ENCODE measurements around the gene TAPT1. TPM values are rescaled to one million over a fixed set of nuclear protein-coding genes. Genes with fewer than 3 reads are reported as not detected.

Gene TAPT1
- total and polyA plus RNA-seq, 9 of the 15 experiments (the other 6 are each of a cell fraction or from before 2014, with no cell fraction given), result 1.6 to 36.7 (median 20.7) TPM

- WGBS (ENCODE audit: insufficient coverage, low coverage, missing lambda C conversion rate), result 1% methylated on average over 5 of the region's 5 CpGs
These were observed 103.5 kb downstream of the TAPT1 start for GRCh38 chr4:16122784-16123183.

GRCh38 chr4:16122308-16122711 is 104.0 kb downstream of the TAPT1 start:
- no peak overlapping the region for H2AFZ ChIP-seq (ENCODE audit: low read depth, low read length)

More at GRCh38 chr4:16122784-16123183, 103.5 kb downstream of the TAPT1 start:
- H2AFZ ChIP-seq (ENCODE audit: low read depth, low read length), result no peak overlapping the region
- ChIA-PET POLR2A (no interaction called here), CTCF (ENCODE audit: low intra/inter-chr PET ratio) (no interaction called here)
- no peaks in the 10 kb centered on the region for H3K9me1 ChIP-seq (ENCODE audit: control insufficient read depth, insufficient read depth, low read length)
- H3K36me3 ChIP-seq (ENCODE audit: control insufficient read depth, insufficient read depth, low read length), result no peaks in the 10 kb centered on the region
- no peak overlapping the region for H3K4me2 ChIP-seq (ENCODE audit: insufficient read depth, low read length)
- H3K9ac ChIP-seq (ENCODE audit: insufficient read depth in 1 of 2, low read depth in 2 of 2, low read length in 2 of 2), result no peak overlapping the region
- H3K79me2 ChIP-seq (ENCODE audit: control insufficient read depth, insufficient read depth, low read length), result no peaks in the 10 kb centered on the region
- no peak for FAIRE-seq
- no peak overlapping the region for H3K27ac ChIP-seq (ENCODE audit: extremely low read depth, low read depth, low read length)
- BruUV-seq (replicated peaks), result no TSS peak
- in situ Hi-C loops (cut with MboI) (no loop called here), intact Hi-C loops (cut with micrococcal nuclease) (no loop called here)
- H3K27me3 ChIP-seq (ENCODE audit: control insufficient read depth in 2 of 2, insufficient read depth in 2 of 2, low read length in 2 of 2), result peaks cover 5 to 44% of the 10 kb centered on the region in 2 experiments; a peak in 3 of 5 replicates
- no peaks in the 10 kb centered on the region for H4K20me1 ChIP-seq (replicated peaks; ENCODE audit: control insufficient read depth, insufficient read depth, low read length)
- TF ChIP-seq ZNF780A (CRISPR knock-in tag; IDR thresholded peaks at IDR 0.05) (no peak), HDAC3 (IDR thresholded peaks at IDR 0.05; ENCODE audit: borderline replicate concordance, partially characterized antibody) (no peak), IRF2 (CRISPR knock-in tag; IDR thresholded peaks at IDR 0.05) (no peak), SMARCB1 (IDR thresholded peaks at IDR 0.05; ENCODE audit: insufficient read length, low read depth) (no peak), SIN3B (IDR thresholded peaks at IDR 0.05; ENCODE audit: low read depth) (no peak)
- no peaks in the 10 kb centered on the region for H3K9me3 ChIP-seq (replicated peaks; ENCODE audit: control insufficient read depth, insufficient read depth, low read depth, low read length)
- H3K4me3 ChIP-seq, result no peak overlapping the region
- ATAC-seq, result no peak
- DNase-seq (ENCODE audit: extremely low read depth in 1 of 4, low spot score in 3 of 4), result no peak
- H3K4me1 ChIP-seq (replicated peaks in 1 of 2; ENCODE audit: control insufficient read depth in 2 of 2, insufficient read depth in 2 of 2, low read length in 2 of 2), result no peaks in the 10 kb centered on the region

More at GRCh38 chr4:16122308-16122711, 104.0 kb downstream of the TAPT1 start:
- FAIRE-seq (no peak), ATAC-seq (no peak), DNase-seq (ENCODE audit: extremely low read depth in 1 of 4, low spot score in 3 of 4) (no peak)
- H3K4me2 ChIP-seq (ENCODE audit: insufficient read depth, low read length), result no peak overlapping the region
- 3% methylated on average over 4 of the region's 4 CpGs for WGBS (ENCODE audit: insufficient coverage, low coverage, missing lambda C conversion rate)
- H3K9me1 ChIP-seq (ENCODE audit: control insufficient read depth, insufficient read depth, low read length), result no peaks in the 10 kb centered on the region
- TF ChIP-seq HNRNPL (IDR thresholded peaks at IDR 0.05; ENCODE audit: low read depth, low read length), result no peak
- no peak for TF ChIP-seq SUPT5H (IDR thresholded peaks at IDR 0.05)
- no peak for TF ChIP-seq ZNF79 (CRISPR knock-in tag; IDR thresholded peaks at IDR 0.05; ENCODE audit: low read depth)
- TF ChIP-seq E2F8 (IDR thresholded peaks at IDR 0.05; ENCODE audit: low read depth, partially characterized antibody), result no peak
- no peak for TF ChIP-seq KAT7 (CRISPR knock-in tag; IDR thresholded peaks at IDR 0.05; ENCODE audit: borderline replicate concordance)
- TF ChIP-seq GATAD2B (IDR thresholded peaks at IDR 0.05; ENCODE audit: borderline replicate concordance), result no peak
- TF ChIP-seq ZNF57 (CRISPR knock-in tag; IDR thresholded peaks at IDR 0.05), result no peak
- TF ChIP-seq ZNF24 (IDR thresholded peaks at IDR 0.05), result no peak
- intact Hi-C loops (cut with micrococcal nuclease), result no loop called here
- H3K79me2 ChIP-seq (ENCODE audit: control insufficient read depth, insufficient read depth, low read length), result no peaks in the 10 kb centered on the region
- no peak overlapping the region for H3K4me3 ChIP-seq
- ChIA-PET CTCF (ENCODE audit: low intra/inter-chr PET ratio) (no interaction called here), POLR2A (no interaction called here)
- no peaks in the 10 kb centered on the region for H3K4me1 ChIP-seq (replicated peaks in 1 of 2; ENCODE audit: control insufficient read depth in 2 of 2, insufficient read depth in 2 of 2, low read length in 2 of 2)
- no peaks in the 10 kb centered on the region for H4K20me1 ChIP-seq (replicated peaks; ENCODE audit: control insufficient read depth, insufficient read depth, low read length)
- in situ Hi-C loops (cut with MboI), result no loop called here
- H3K9me3 ChIP-seq (replicated peaks; ENCODE audit: control insufficient read depth, insufficient read depth, low read depth, low read length), result no peaks in the 10 kb centered on the region
- peaks cover 5 to 43% of the 10 kb centered on the region in 2 experiments; a peak in 3 of 5 replicates for H3K27me3 ChIP-seq (ENCODE audit: control insufficient read depth in 2 of 2, insufficient read depth in 2 of 2, low read length in 2 of 2)
- no TSS peak for BruUV-seq (replicated peaks)
- H3K9ac ChIP-seq (ENCODE audit: insufficient read depth in 1 of 2, low read depth in 2 of 2, low read length in 2 of 2), result no peak overlapping the region
- no peaks in the 10 kb centered on the region for H3K36me3 ChIP-seq (ENCODE audit: control insufficient read depth, insufficient read depth, low read length)
- H3K27ac ChIP-seq (ENCODE audit: extremely low read depth, low read depth, low read length), result no peak overlapping the region

Data from K562 (cell line).